Prostate gland (tissue), 2 donors: ENCODE measurements around the gene PITX2. TPM values are rescaled to one million over a fixed set of nuclear protein-coding genes. Genes with fewer than 3 reads are reported as not detected.

Source experiments
- DNase-seq: peaks from one replicate; pipeline ENCODE4 v3.0.0-alpha.2; 2019; ENCODE audit warnings: low spot score
- H3K27ac ChIP-seq, 2 donors: fragments of 200-600 bp; sonication (generic); 2 replicates each; pipeline ENCODE4 v1.5.1; 2017 to 2019
- H3K27me3 ChIP-seq: fragments of 200-600 bp; sonication (generic); replicated peaks from 2 replicates; pipeline ENCODE4 v1.5.1; 2019; ENCODE audit not compliant: insufficient read depth
- H3K36me3 ChIP-seq, 2 donors: fragments of 200-600 bp; sonication (generic); 1 replicate in 1 of 2; 2 replicates in 1 of 2; pipeline versions ENCODE4 v1.5.1 to v1.8.1; 2017 to 2019
- H3K4me1 ChIP-seq: fragments of 200-600 bp; sonication (generic); replicated peaks from 2 replicates; pipeline ENCODE4 v1.5.1; 2019
- H3K4me3 ChIP-seq, 2 donors: fragments of 200-600 bp; sonication (generic); 2 replicates each; pipeline ENCODE4 v1.5.1; 2017 to 2019
- H3K9me3 ChIP-seq: fragments of 200-600 bp; sonication (generic); 2 replicates; pipeline ENCODE4 v1.5.1; 2017
- POLR2A ChIP-seq: fragments of 450-650 bp; IDR thresholded peaks from one replicate; pipeline ENCODE4 v1.6.1; 2016; ENCODE audit warnings: antibody characterized with exemption, mild to moderate bottlenecking
- POLR2AphosphoS5 ChIP-seq: sonication (generic); formaldehyde crosslinking; IDR thresholded peaks from one replicate; pipeline ENCODE4 v1.6.1; 2017; ENCODE audit warnings: antibody characterized with exemption
- WGBS: methylation state at CpG from one replicate; pipeline ENCODE4 v1.1.5; 2018; 5-methylcytosine and 5-hydroxymethylcytosine counted together
- intact Hi-C: fragments of 100-400 bp; cut with DNase I; formaldehyde crosslinking; loops from one replicate; pipeline ENCODE4 v1.14.2; 2022
- total RNA-seq, 2 donors: library from RNA; depleted of rRNA; stranded (reverse); fragments of >200 nt; gene quantifications; one replicate each; pipeline ENCODE4 v1.1.0, GENCODE V29; 2016
- TF ChIP-seq, protein P1 (sequence below), 4 experiments: fragments of 200-600 bp in 2 of 4; fragments of 450-650 bp in 2 of 4; sonication (generic) in 2 of 4; IDR thresholded peaks; 1 replicate in 3 of 4; 2 replicates in 1 of 4; pipeline ENCODE4 v1.5.1; 2016 to 2019; ENCODE audit warnings: antibody characterized with exemption in 4 of 4, mild to moderate bottlenecking in 2 of 4, moderate library complexity in 2 of 4

Gene PITX2
- total RNA-seq, 2 donors from 2014 or later, result 2.0 to 2.3 TPM

DNA sequence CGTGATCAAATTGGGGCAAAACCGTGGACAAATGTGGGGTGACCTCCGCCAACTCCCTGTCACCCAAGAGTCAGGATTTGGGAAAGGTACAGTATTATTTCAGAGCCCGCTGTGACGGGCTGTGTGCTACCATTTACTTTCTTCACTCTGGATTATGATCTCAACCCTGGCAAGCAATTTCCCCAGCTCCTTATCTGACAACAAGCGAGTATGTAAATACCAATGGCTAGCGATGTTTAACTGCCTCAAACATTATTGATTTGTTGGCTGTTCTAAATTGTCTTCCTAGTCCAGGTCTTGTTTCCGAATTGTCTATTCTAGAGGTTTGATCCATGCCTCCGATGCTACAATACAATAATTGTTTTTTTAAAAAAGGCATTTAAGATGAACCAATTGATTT, 17.7 kb upstream of the PITX2 start:
- H3K27ac ChIP-seq, result no peak overlapping the region
- TF ChIP-seq, protein P1, sequence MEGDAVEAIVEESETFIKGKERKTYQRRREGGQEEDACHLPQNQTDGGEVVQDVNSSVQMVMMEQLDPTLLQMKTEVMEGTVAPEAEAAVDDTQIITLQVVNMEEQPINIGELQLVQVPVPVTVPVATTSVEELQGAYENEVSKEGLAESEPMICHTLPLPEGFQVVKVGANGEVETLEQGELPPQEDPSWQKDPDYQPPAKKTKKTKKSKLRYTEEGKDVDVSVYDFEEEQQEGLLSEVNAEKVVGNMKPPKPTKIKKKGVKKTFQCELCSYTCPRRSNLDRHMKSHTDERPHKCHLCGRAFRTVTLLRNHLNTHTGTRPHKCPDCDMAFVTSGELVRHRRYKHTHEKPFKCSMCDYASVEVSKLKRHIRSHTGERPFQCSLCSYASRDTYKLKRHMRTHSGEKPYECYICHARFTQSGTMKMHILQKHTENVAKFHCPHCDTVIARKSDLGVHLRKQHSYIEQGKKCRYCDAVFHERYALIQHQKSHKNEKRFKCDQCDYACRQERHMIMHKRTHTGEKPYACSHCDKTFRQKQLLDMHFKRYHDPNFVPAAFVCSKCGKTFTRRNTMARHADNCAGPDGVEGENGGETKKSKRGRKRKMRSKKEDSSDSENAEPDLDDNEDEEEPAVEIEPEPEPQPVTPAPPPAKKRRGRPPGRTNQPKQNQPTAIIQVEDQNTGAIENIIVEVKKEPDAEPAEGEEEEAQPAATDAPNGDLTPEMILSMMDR (IDR thresholded peaks at IDR 0.05), result no peak
- no peak for TF ChIP-seq POLR2A
- no peak for TF ChIP-seq POLR2AphosphoS5
- intact Hi-C loops, result no loop called here
- no peaks in the 10 kb centered on the region for H3K36me3 ChIP-seq
- H3K4me3 ChIP-seq, result no peak overlapping the region
- WGBS, result 24% methylated on average over 9 of the region's 9 CpGs
- no peak for DNase-seq
- no peaks in the 10 kb centered on the region for H3K9me3 ChIP-seq
- H3K4me1 ChIP-seq, result no peaks in the 10 kb centered on the region
- H3K27me3 ChIP-seq, result peaks cover 21% of the 10 kb centered on the region

GRCh38 chr4:110639207-110640090, 16.6 kb upstream of the PITX2 start:
- intact Hi-C loops, result loop anchor here (5.0 kb wide), 1 partner anchor 318 kb away; no protein-coding TSS in a partner anchor
- WGBS, result 16% methylated on average over 33 of the region's 34 CpGs
- DNase-seq, result no peak
- TF ChIP-seq, protein P1 (IDR thresholded peaks at IDR 0.05), result no peak
- no peak for TF ChIP-seq POLR2A
- TF ChIP-seq POLR2AphosphoS5, result no peak
- Histone ChIP-seq H3K36me3 (no peaks in the 10 kb centered on the region), H3K27ac (no peak overlapping the region), H3K9me3 (no peaks in the 10 kb centered on the region), H3K4me3 (no peak overlapping the region), H3K27me3 (peaks cover 30% of the 10 kb centered on the region), H3K4me1 (no peaks in the 10 kb centered on the region)

DNA sequence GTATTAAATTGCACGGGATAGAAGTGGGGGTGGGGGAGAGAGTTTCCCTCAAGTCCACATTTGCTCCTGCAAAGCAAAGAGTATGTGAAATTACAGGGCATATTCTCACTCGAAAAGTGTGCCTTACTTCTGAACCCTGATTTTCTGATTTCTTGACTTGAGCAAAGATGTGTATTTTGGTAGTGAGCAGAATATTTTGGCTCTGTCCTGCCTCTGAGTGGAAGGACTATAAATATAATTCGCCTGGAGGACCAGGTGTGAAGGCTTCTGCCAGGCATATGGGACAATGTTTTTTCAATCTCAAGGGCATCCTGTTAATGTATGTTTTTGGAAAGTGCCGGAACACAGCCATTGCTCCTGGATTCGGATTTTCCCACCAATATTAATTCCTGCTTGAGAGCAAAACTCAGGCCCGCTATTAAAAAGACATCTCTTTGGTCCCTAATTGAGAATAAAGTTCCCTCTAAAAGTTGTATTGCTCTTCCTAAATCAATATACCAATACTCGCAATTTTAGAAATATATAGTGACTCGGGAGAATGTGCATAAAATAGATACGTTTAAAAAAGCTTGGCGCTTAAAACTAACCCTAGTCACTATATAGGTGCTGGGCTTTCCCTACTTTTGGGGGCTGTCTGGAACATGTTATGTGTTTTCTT, 15.3 kb upstream of the PITX2 start:
- Histone ChIP-seq H3K4me1 (no peaks in the 10 kb centered on the region), H3K4me3 (no peak overlapping the region), H3K36me3 (no peaks in the 10 kb centered on the region), H3K9me3 (no peaks in the 10 kb centered on the region), H3K27me3 (peaks cover 41% of the 10 kb centered on the region), H3K27ac (no peak overlapping the region)
- intact Hi-C loops, result loop anchor here (5.0 kb wide), 1 partner anchor 319 kb away; no protein-coding TSS in a partner anchor
- DNase-seq, result no peak
- 36% methylated on average over 10 of the region's 10 CpGs for WGBS
- TF ChIP-seq POLR2A (no peak), POLR2AphosphoS5 (no peak)
- TF ChIP-seq, protein P1 (IDR thresholded peaks at IDR 0.05), result no peak

DNA sequence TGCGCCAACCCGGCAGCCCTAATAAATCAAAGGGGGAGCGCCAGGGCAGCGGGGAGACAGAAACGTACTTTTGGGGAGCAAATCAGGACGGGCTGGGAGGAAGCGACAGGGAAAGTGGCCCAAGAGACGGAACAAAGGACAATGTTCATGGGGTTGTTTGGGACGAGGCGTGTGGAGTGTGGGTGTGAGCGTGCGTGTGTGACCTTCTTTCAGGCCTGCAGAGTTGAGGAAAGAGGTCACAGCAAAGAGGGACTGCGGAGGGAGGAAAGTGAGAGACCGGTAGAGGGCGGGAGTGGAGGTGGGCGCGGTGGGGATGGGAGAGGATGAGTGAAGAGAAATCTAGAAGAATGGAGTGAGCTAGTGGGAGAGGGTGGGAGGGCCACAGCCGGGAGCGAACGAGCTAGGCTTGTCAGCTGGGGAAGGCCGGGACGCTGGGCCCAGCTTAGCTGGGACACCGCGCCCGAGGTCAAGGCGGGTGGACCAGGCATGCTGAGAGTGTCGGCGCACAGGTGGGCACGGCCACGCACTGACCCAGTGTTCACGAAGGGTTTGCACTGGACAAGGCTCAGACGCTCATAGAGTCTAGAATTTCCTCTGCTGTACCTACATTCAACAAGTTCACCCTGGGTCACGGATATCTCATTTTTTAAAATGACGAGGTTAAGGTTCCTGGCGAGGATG, 14.7 kb upstream of the PITX2 start:
- H3K36me3 ChIP-seq, result no peaks in the 10 kb centered on the region
- H3K4me1 ChIP-seq, result no peaks in the 10 kb centered on the region
- no peak for TF ChIP-seq POLR2AphosphoS5
- no peak for TF ChIP-seq POLR2A
- TF ChIP-seq, protein P1 (IDR thresholded peaks at IDR 0.05), result no peak
- H3K9me3 ChIP-seq, result no peaks in the 10 kb centered on the region
- intact Hi-C loops, result loop anchor here (5.0 kb wide), 1 partner anchor 320 kb away; no protein-coding TSS in a partner anchor
- H3K4me3 ChIP-seq, result peak overlapping the region in 1 of 2 donors; percentile 7
- no peak overlapping the region for H3K27ac ChIP-seq
- WGBS, result 18% methylated on average over 35 of the region's 35 CpGs
- peaks cover 48% of the 10 kb centered on the region for H3K27me3 ChIP-seq
- DNase-seq, result no peak
